Fibroblast of upper back skin (primary cell): ENCODE data around the gene LRRC4B.

Experiments used
- DNase-seq: peaks from one replicate; pipeline ENCODE4 v3.0.0-alpha.2; 2013

Gene LRRC4B

GRCh38 chr19:50501186-50501567, 67.1 kb downstream of the LRRC4B start:
- no peak for DNase-seq

GRCh38 chr19:50500753-50501151, 67.5 kb downstream of the LRRC4B start:
- DNase-seq, result no peak

DNA sequence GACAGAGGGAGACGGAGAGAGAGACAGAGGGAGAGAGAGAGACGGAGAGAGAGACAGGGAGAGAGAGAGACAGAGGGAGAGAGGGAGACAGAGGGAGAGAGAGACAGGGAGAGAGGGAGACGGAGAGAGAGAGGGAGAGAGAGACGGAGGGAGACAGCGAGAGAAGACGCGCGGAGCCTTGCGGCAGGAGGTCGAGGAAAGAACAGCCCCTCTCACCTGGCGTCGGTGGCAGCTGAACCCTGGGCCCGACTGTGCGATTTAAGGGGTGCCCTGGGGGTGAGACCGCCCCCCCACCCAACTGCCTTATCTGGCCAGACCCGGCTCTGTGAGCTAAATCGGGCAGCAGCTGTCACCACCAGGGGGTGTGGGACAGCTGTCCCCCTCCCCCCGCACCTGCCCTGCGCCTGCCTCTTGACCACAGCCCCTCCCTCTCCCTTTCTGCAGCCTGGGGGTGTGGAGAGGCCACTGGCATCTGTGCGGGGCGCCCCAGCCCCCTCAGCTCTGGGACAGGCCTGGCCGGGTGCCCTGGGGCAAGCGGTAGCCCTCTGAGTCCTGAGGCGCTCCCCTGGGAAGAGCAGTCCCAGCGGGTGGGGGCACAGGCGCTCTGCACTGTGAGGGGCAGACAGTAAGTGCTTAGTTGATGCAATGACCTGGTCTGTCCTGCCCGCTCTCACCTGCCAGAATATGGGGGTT, 68.0 kb downstream of the LRRC4B start:
- DNase-seq, result no peak

GRCh38 chr19:50498219-50499056, 69.8 kb downstream of the LRRC4B start:
- DNase-seq, result no peak

DNA sequence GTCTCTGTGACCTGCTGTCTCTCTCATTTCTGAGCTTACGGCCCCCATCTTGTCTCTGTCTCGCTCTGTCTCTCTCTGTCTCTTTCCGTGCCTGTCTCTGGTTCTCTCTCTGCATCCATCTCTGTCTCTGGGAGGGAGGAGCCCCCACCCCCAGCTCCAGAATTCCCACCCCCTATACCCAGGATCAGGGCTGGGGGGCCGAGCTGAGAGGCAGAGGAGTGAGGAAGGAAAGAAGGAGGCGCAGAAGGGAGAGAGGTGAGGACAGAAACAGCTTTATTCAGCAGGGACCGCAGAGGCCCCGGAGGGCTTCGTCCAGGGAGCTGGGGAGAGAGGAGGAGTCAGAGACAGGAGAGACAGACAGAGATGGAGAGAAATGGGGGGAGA, 71.2 kb downstream of the LRRC4B start:
- DNase-seq, result no peak

- no peak for DNase-seq
Measured at GRCh38 chr19:50496189-50497021, 71.8 kb downstream of the LRRC4B start.

GRCh38 chr19:50495020-50495531, 73.2 kb downstream of the LRRC4B start:
- no peak for DNase-seq

- DNase-seq, result no peak
Measured at GRCh38 chr19:50494186-50495019, 73.8 kb downstream of the LRRC4B start.

- DNase-seq, result no peak
Measured at GRCh38 chr19:50493171-50493570, 75.1 kb downstream of the LRRC4B start.

DNA sequence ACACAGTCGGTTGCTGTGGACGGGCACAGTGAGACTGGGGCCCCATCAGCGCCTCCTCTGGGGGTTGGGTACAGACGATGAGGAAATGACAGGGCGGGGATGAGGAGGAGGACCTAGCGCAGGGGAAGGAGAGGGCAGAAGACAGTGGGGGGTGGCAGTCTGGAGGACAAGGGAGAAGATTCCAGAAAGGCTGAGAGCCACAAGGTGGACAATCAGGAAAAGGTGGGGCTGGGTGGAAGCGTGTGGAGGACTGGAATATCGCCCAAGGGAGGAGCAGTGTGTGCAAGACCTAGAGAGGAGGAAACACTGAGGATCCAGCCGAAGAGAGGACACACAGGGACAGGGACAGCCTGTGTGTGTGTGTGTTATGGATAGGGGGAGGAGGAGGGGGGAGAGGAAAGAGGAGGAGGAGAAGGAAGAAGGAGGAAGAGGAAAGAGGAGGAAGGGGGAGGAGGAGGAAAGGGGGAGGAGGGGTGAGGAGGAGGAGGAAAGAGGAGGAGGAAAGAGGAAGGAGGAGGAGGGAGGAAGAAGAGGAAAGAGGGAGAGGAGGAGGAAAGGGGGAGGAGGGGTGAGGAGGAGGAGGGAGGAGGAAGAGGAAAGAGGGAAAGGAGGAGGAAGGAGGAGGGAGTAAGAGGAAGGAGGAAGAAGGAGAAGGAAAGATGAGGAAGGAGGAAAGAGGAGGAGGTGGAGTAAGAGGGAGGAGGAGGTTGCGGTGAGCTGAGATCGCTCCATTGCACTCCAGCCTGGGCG, 75.8 kb downstream of the LRRC4B start:
- DNase-seq, result no peak

- DNase-seq, result no peak
Measured at GRCh38 chr19:50490991-50491472, 77.2 kb downstream of the LRRC4B start.

- no peak for DNase-seq
Measured at GRCh38 chr19:50490411-50490811, 77.8 kb downstream of the LRRC4B start.

DNA sequence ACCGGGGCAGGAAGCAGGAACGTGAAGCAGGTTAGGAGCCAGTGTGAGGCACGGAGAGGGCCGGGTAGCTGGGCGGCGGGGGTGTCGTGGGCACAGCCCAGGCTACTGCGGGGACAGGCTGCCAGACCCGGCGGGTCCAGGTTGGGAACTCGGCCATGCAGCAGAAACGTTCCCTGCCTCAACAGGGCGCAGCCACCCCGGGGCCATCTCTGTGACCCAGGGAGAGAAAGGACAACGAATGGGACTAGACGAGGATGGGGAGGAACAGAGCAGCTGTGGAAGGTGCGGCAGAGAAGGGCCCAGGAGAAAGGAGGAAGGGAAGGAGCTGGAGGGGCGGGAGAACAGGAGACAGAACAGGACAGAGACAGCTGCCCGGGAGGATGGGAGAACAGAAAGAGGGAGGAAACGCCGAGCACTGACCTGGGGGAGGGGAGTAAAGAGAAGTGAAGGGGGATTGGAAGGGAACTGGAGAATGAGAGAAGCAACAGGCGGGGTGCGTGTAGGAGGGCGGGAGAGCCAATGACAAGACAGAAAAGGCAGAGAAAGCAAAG, 78.7 kb downstream of the LRRC4B start:
- DNase-seq, result no peak

GRCh38 chr19:50488389-50489194, 79.6 kb downstream of the LRRC4B start:
- DNase-seq, result no peak

- peak; percentile 10 for DNase-seq
Measured at GRCh38 chr19:50486823-50487515, 81.3 kb downstream of the LRRC4B start.

DNA sequence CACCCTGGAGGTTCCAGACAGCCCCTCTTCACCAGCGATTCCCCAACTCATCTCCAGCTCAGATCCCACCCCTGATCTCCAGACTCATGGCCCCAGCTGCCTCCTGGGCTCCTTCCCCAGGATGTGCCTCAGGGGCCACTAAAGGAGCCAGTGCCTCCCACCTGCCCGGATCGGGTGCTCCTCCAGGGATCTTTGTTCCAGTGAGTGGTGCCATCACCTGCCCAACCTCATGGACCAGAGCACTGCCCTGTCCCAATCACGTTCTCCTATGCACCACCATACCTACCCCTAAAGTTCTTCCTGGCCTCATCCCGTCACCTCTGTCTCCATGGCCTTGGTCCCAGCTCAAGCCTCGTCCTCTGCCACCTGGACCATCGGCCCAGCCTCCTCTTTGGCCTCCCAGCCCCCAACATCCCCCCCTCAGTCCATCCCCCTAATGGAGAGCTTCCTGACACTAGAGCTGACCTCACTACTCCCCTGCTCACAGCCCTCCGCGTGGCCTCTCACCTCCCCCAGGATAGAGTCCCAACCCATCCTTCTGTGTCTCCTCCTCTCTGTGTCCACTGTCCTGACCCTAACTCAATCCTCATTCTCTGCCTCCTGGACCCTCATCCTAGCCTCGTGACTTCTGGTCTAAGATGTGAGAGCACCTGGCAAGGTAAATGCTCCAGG, 82.8 kb downstream of the LRRC4B start:
- no peak for DNase-seq

DNA sequence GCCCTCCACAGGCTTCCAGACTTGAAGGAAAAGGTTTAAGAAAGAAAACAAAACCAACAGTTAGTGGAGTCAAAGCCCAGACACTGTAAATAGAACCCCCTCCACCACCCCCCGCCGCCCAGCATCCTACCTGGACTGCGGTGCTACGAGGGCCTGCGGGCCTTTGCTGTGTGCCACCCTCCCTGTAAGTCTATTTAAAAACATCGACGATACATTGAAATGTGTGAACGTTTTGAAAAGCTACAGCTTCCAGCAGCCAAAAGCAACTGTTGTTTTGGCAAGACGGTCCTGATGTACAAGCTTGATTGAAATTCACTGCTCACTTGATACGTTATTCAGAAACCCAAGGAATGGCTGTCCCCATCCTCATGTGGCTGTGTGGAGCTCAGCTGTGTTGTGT, 85.3 kb downstream of the LRRC4B start:
- no peak for DNase-seq

DNA sequence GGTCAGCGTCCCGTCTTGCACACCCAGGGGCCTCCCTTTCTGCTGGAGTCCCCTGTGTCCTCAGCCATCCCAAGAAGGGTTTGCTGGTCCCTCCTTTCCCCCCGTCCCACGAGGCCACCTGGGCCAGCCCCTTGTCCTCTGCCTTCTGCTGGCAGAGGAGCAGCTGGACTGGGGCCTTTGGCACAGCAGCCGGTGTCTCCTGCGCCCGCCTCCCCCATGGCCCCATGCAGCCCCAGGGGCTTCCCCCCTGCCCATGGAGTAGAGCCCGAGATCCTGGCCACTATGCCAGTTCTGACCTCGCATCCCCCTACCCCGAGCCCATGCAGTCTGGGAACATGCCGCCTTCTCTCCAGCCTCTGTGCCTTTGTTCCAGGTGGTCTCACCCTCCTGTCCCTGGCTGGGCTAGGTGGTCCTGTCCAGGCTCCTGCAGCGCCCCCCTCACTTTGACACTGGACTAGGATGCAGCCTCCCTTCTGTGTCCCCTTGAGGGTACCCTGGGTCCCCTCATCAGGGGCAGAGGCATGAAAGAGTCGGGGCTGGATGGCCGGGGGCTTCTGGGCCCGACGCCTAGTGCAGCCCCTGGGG, 85.9 kb downstream of the LRRC4B start:
- DNase-seq, result no peak
